HG03565 (cell line): ENCODE results near the gene SLC14A1.
"Not testable (repeated sequence)": the region's sequence is repeated elsewhere in the genome, so short reads cannot be mapped to it uniquely, and the experiment has no call there.

ENCODE experiments used
- ATAC-seq: cut with Tn5 transposase; IDR thresholded peaks from one replicate; pipeline ENCODE4 v1.9.1; 2021; ENCODE audit warnings: mild to moderate bottlenecking, moderate library complexity; ENCODE audit not compliant: unreplicated experiment

SLC14A1 gene

GRCh38 chr18:45755934-45756333 is 32.0 kb downstream of the SLC14A1 start:
- ATAC-seq = no peak

- no peak for ATAC-seq
Observed at GRCh38 chr18:45757005-45757404, 33.0 kb downstream of the SLC14A1 start.

GRCh38 chr18:45757644-45758043 is 33.7 kb downstream of the SLC14A1 start:
- ATAC-seq = not testable (repeated sequence)

- no peak for ATAC-seq
Observed at GRCh38 chr18:45760462-45761036, 36.6 kb downstream of the SLC14A1 start.

GRCh38 chr18:45761512-45762114 is 37.6 kb downstream of the SLC14A1 start:
- no peak for ATAC-seq

- ATAC-seq = no peak
Observed at GRCh38 chr18:45764000-45764686, 40.2 kb downstream of the SLC14A1 start.

GRCh38 chr18:45765796-45766195 is 41.8 kb downstream of the SLC14A1 start:
- no peak for ATAC-seq

- no peak for ATAC-seq
Observed at GRCh38 chr18:45771587-45772480, 47.9 kb downstream of the SLC14A1 start.

- no peak for ATAC-seq
Observed at GRCh38 chr18:45774065-45774521, 50.1 kb downstream of the SLC14A1 start.

GRCh38 chr18:45775241-45775676 is 51.3 kb downstream of the SLC14A1 start:
- ATAC-seq = peak; percentile 38

- ATAC-seq = no peak
Observed at GRCh38 chr18:45775743-45776142, 51.8 kb downstream of the SLC14A1 start.

GRCh38 chr18:45777393-45777792 is 53.4 kb downstream of the SLC14A1 start:
- ATAC-seq = no peak

- ATAC-seq = no peak
Observed at GRCh38 chr18:45780568-45780967, 56.6 kb downstream of the SLC14A1 start.

- no peak for ATAC-seq
Observed at GRCh38 chr18:45782662-45783061, 58.7 kb downstream of the SLC14A1 start.

- no peak for ATAC-seq
Observed at GRCh38 chr18:45783097-45784075, 59.4 kb downstream of the SLC14A1 start.

GRCh38 chr18:45785134-45785533 is 61.2 kb downstream of the SLC14A1 start:
- no peak for ATAC-seq

GRCh38 chr18:45786941-45787340 is 63.0 kb downstream of the SLC14A1 start:
- no peak for ATAC-seq

- ATAC-seq = no peak
Observed at GRCh38 chr18:45787346-45787745, 63.4 kb downstream of the SLC14A1 start.

GRCh38 chr18:45788861-45789260 is 64.9 kb downstream of the SLC14A1 start:
- ATAC-seq = no peak
